OCI-LY1 (cell line): ENCODE data around the gene SFXN1.

ENCODE experiments used
- H2AFZ ChIP-seq: fragments of 200-600 bp; sonication (generic), shearing (Covaris generic); 2 replicates; pipeline ENCODE4 v1.6.0; 2014; ENCODE audit warnings: antibody characterized with exemption, mild to moderate bottlenecking, low read length
- H3F3A ChIP-seq: fragments of 200-600 bp; sonication (generic), shearing (Covaris generic); 2 replicates; pipeline ENCODE4 v1.6.0; 2014; ENCODE audit warnings: mild to moderate bottlenecking, antibody characterized with exemption, low read length, moderate library complexity; ENCODE audit not compliant: insufficient read depth
- H3K27ac ChIP-seq: fragments of 200-600 bp; sonication (generic); 2 replicates; pipeline ENCODE4 v1.5.1; 2014; ENCODE audit warnings: low read length, mixed run types, mild to moderate bottlenecking, low read depth; ENCODE audit not compliant: poor library complexity, severe bottlenecking
- H3K27me3 ChIP-seq: fragments of 200-600 bp; sonication (generic); 2 replicates; pipeline ENCODE4 v1.6.0; 2014; ENCODE audit warnings: antibody characterized with exemption, mild to moderate bottlenecking, low read length, moderate library complexity; ENCODE audit not compliant: insufficient read depth
- H3K36me3 ChIP-seq: fragments of 200-600 bp; sonication (generic); 2 replicates; pipeline ENCODE4 v1.6.1; 2014; ENCODE audit warnings: mild to moderate bottlenecking, antibody characterized with exemption, low read length, moderate library complexity, mixed read lengths; ENCODE audit not compliant: insufficient read depth
- H3K4me1 ChIP-seq: fragments of 200-600 bp; sonication (generic); 2 replicates; pipeline ENCODE4 v1.5.1; 2014; ENCODE audit warnings: mild to moderate bottlenecking, low read length, moderate library complexity; ENCODE audit not compliant: insufficient read depth, severe bottlenecking
- H3K4me2 ChIP-seq: fragments of 200-600 bp; sonication (generic), shearing (Covaris generic); 2 replicates; pipeline ENCODE4 v1.6.1; 2014; ENCODE audit warnings: low read length
- H3K4me3 ChIP-seq: fragments of 200-600 bp; sonication (generic); 2 replicates; pipeline ENCODE4 v1.5.1; 2014; ENCODE audit warnings: low read length, low read depth, mild to moderate bottlenecking, mixed read lengths; ENCODE audit not compliant: poor library complexity, severe bottlenecking
- H3K79me2 ChIP-seq: fragments of 200-600 bp; shearing (Covaris generic); 2 replicates; pipeline ENCODE4 v1.6.1; 2016; ENCODE audit warnings: mixed run types, low read length, mixed read lengths; ENCODE audit not compliant: insufficient read depth
- H3K9ac ChIP-seq: fragments of 200-600 bp; sonication (generic), shearing (Covaris generic); 2 replicates; pipeline ENCODE4 v1.6.1; 2014; ENCODE audit warnings: mild to moderate bottlenecking, low read length, mixed read lengths
- H3K9me2 ChIP-seq: fragments of 200-600 bp; sonication (generic), shearing (Covaris generic); 2 replicates; pipeline ENCODE4 v1.6.1; 2014; ENCODE audit warnings: low read depth, mild to moderate bottlenecking, low read length, mixed read lengths
- H3K9me3 ChIP-seq: fragments of 200-600 bp; shearing (Covaris generic); 2 replicates; pipeline ENCODE4 v1.6.1; 2014; ENCODE audit warnings: low read length, mixed read lengths
- H4K20me1 ChIP-seq: fragments of 200-600 bp; sonication (generic), shearing (Covaris generic); 2 replicates; pipeline ENCODE4 v1.6.0; 2016; ENCODE audit warnings: mild to moderate bottlenecking, low read length; ENCODE audit not compliant: insufficient read depth
- EZH2 ChIP-seq: fragments of 200-600 bp; sonication (generic), shearing (Covaris generic); IDR thresholded peaks from 2 replicates; pipeline ENCODE4 v1.8.0; 2017; ENCODE audit warnings: borderline replicate concordance, mixed run types, mild to moderate bottlenecking, antibody characterized with exemption, low read length, moderate library complexity, mixed read lengths
- TF ChIP-seq, protein P1 (sequence below): fragments of 200-600 bp; sonication (generic), shearing (Covaris generic); IDR thresholded peaks from 2 replicates; pipeline ENCODE4 v1.5.1; 2017; ENCODE audit warnings: mild to moderate bottlenecking, antibody characterized with exemption, low read length, moderate library complexity, mixed read lengths

Gene SFXN1

DNA sequence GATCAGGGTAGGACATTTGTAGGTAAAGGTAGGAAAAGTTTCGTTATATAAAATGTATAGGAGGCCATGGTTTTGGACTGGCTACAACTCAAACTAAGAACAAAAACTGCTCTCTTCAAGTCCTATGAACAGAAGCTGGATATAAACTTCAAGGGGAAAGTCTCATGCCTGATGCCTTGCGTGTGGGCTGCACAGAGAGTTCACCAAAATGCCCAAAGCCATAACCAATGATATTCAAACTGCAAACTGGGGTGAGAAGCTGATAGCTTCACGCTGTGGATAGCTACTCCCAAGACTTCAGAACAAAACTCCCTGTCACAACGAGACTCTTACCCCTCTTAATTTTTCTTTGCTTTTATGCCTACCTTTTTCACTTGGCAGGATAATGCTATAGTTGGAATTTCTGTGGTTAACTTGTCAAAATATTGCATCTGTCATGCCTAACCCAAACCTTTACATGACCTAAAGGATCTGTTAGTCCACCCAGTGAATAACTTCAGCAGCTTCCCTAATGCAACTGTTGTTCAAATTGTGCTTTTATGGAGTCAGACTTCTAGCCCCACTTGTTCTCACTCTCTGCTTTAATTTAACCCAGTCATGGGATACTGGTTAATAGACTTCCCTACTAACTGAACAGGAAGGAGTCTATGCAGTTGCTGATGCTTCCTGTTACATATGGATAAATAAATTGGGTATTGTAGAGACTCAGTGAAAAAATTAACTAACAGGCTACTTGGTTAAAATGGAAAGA, 71.9 kb downstream of the SFXN1 start:
- H3K4me1 ChIP-seq: no peaks in the 10 kb centered on the region
- H3K4me3 ChIP-seq: no peak overlapping the region
- no peaks in the 10 kb centered on the region for H3K27me3 ChIP-seq
- no peak overlapping the region for H3K27ac ChIP-seq
- H3K9me2 ChIP-seq: no peaks in the 10 kb centered on the region
- H3K36me3 ChIP-seq: no peaks in the 10 kb centered on the region
- no peaks in the 10 kb centered on the region for H3F3A ChIP-seq
- TF ChIP-seq, protein P1, sequence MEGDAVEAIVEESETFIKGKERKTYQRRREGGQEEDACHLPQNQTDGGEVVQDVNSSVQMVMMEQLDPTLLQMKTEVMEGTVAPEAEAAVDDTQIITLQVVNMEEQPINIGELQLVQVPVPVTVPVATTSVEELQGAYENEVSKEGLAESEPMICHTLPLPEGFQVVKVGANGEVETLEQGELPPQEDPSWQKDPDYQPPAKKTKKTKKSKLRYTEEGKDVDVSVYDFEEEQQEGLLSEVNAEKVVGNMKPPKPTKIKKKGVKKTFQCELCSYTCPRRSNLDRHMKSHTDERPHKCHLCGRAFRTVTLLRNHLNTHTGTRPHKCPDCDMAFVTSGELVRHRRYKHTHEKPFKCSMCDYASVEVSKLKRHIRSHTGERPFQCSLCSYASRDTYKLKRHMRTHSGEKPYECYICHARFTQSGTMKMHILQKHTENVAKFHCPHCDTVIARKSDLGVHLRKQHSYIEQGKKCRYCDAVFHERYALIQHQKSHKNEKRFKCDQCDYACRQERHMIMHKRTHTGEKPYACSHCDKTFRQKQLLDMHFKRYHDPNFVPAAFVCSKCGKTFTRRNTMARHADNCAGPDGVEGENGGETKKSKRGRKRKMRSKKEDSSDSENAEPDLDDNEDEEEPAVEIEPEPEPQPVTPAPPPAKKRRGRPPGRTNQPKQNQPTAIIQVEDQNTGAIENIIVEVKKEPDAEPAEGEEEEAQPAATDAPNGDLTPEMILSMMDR: no peak
- no peak for TF ChIP-seq EZH2
- H3K9me3 ChIP-seq: no peaks in the 10 kb centered on the region
- H2AFZ ChIP-seq: no peak overlapping the region
- H4K20me1 ChIP-seq: no peaks in the 10 kb centered on the region
- no peaks in the 10 kb centered on the region for H3K79me2 ChIP-seq
- H3K9ac ChIP-seq: no peak overlapping the region
- no peak overlapping the region for H3K4me2 ChIP-seq

DNA sequence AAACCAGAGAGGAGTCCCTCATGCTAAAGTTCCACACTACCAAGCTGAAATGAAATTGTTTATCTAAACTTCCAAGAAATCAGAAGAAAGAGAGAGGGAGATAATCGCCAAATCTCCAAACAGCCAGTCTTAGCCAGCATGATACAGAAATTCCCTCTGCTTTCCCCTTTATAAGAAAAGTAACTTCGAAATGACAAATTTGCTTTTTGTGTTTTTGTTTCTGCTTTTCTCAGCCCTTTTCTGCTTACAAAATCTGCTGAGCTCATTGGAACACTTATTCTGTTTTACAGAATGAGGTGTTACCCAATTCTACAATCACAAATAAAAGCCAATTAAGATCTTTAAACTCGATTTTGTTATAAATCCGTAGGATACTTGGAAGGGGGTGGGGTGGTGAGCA, 72.9 kb downstream of the SFXN1 start:
- H3K36me3 ChIP-seq: no peaks in the 10 kb centered on the region
- H3K4me1 ChIP-seq: no peaks in the 10 kb centered on the region
- H2AFZ ChIP-seq: no peak overlapping the region
- no peak overlapping the region for H3K4me3 ChIP-seq
- H3K27me3 ChIP-seq: no peaks in the 10 kb centered on the region
- no peaks in the 10 kb centered on the region for H3F3A ChIP-seq
- H3K27ac ChIP-seq: no peak overlapping the region
- H3K79me2 ChIP-seq: no peaks in the 10 kb centered on the region
- no peak overlapping the region for H3K9ac ChIP-seq
- TF ChIP-seq, protein P1: no peak
- TF ChIP-seq EZH2: no peak
- no peaks in the 10 kb centered on the region for H3K9me3 ChIP-seq
- H3K9me2 ChIP-seq: no peaks in the 10 kb centered on the region
- no peak overlapping the region for H3K4me2 ChIP-seq
- no peaks in the 10 kb centered on the region for H4K20me1 ChIP-seq

DNA sequence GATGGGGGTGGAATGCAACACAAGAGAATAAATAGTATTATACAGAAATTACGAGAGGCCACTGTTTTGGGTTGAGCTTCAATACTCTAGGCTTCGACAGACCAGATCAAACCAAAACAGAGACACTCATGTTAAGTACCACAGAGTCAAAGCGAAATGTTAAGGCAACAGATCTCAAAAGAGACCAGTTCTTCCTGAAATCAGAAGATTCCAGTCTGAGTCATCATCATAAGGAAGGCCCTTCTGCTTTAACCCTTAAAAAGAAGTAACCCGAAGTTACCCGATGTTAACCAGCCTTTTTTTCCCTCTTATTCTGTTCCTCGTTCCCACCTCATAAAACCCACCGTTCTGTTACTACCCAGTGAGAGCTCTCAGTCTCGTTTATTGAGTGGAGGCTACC, 75.9 kb downstream of the SFXN1 start:
- Histone ChIP-seq H3K4me2 (no peak overlapping the region), H3F3A (no peaks in the 10 kb centered on the region)

More for the DNA sequence above, 75.9 kb downstream of the SFXN1 start:
- H4K20me1 ChIP-seq: no peaks in the 10 kb centered on the region
- H3K27ac ChIP-seq: no peak overlapping the region
- H3K9me3 ChIP-seq: no peaks in the 10 kb centered on the region
- no peaks in the 10 kb centered on the region for H3K79me2 ChIP-seq
- no peaks in the 10 kb centered on the region for H3K9me2 ChIP-seq
- TF ChIP-seq, protein P1: no peak
- H2AFZ ChIP-seq: no peak overlapping the region
- no peaks in the 10 kb centered on the region for H3K4me1 ChIP-seq
- H3K9ac ChIP-seq: no peak overlapping the region
- H3K36me3 ChIP-seq: no peaks in the 10 kb centered on the region
- no peaks in the 10 kb centered on the region for H3K27me3 ChIP-seq
- H3K4me3 ChIP-seq: no peak overlapping the region
